OCI-LY1 (cell line): ENCODE data around the gene BLNK.

Experiments
- CTCF ChIP-seq: fragments of 200-600 bp; sonication (generic), shearing (Covaris generic); IDR thresholded peaks from 2 replicates; pipeline ENCODE4 v1.5.1; 2017; ENCODE audit warnings: mild to moderate bottlenecking, antibody characterized with exemption, low read length, moderate library complexity, mixed read lengths
- EZH2 ChIP-seq: fragments of 200-600 bp; sonication (generic), shearing (Covaris generic); IDR thresholded peaks from 2 replicates; pipeline ENCODE4 v1.8.0; 2017; ENCODE audit warnings: borderline replicate concordance, mixed run types, mild to moderate bottlenecking, antibody characterized with exemption, low read length, moderate library complexity, mixed read lengths

DNA sequence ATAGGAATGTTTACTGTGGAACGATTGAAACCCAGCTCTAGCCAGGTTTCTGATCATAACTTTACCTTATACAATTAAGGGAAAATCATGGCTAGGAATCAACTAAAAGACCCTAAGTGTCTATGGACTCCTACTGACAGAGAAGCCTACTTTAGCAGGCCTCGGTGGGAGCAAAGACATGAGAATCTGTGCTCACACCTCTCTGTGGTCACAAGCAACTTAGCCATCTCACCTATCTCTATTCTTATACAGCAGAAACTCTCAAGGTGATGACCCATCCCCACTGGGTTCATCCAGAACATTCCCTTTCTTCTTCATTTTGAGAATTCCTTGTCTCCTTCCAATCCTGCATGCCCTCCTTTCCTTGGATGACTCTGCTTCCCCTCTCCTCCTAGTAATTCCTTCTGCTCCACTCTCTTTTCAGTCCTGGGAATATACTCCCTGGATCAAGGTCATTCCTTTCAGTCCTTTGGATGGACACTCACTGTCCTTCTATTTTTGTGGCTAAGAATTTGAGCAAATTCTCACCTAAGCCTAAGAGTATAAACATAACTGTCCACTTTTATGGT lies 2.9 kb downstream of the BLNK start:
- no peak for TF ChIP-seq CTCF
- TF ChIP-seq EZH2, result no peak
